B cell (primary cell): ENCODE results near the gene BABAM2. TPM values are rescaled to one million over a fixed set of nuclear protein-coding genes. Genes with fewer than 3 reads are reported as not detected.

Source experiments
- ATAC-seq: fragments of 200-7000 bp; cut with Tn5 transposase; one replicate; pipeline ENCODE4 v1.10.0; 2021; ENCODE audit warnings: low read depth, mild to moderate bottlenecking, moderate number of reproducible peaks, moderate library complexity
- CTCF ChIA-PET: fragments of 350-600 bp; sonication (Branson Sonifier 250); formaldehyde crosslinking; loops from one replicate; lab custom pipeline; 2021; ENCODE audit warnings: antibody characterized with exemption, inconsistent platforms; lab: Charles Lee
- POLR2A ChIA-PET: fragments of 350-600 bp; sonication (Branson Sonifier 250); formaldehyde crosslinking; loops from one replicate; lab custom pipeline; 2021; ENCODE audit warnings: antibody characterized with exemption; lab: Charles Lee
- DNase-seq: peaks from one replicate; pipeline ENCODE4 v3.0.0; 2013
- H2AFZ ChIP-seq: 2 replicates; pipeline ENCODE4 v1.6.1; 2012; ENCODE audit warnings: mild to moderate bottlenecking, low read depth, low read length; ENCODE audit not compliant: insufficient read depth, poor library complexity, severe bottlenecking
- H3K27ac ChIP-seq, 2 donors: 1 replicate in 1 of 2; 2 replicates in 1 of 2; pipeline ENCODE4 v1.5.1; 2012 to 2013; ENCODE audit warnings: low read length in 2 of 2, mild to moderate bottlenecking in 2 of 2, moderate library complexity in 1 of 2
- H3K27me3 ChIP-seq, 4 experiments: fragments of 200-600 bp in 1 of 4; sonication (generic) in 1 of 4; replicated peaks in 1 of 4; 1 replicate in 2 of 4; 2 replicates in 2 of 4; pipeline versions ENCODE4 v1.6.1 to v1.7.0; 2013 to 2016; ENCODE audit warnings: low read length in 3 of 4, mild to moderate bottlenecking in 2 of 4, mixed read lengths in 1 of 4, moderate library complexity in 1 of 4; ENCODE audit not compliant: insufficient read depth in 4 of 4, control insufficient read depth in 3 of 4; ENCODE audit errors: control extremely low read depth in 1 of 4
- H3K36me3 ChIP-seq, 2 experiments: replicated peaks in 1 of 2; 1 replicate in 1 of 2; 2 replicates in 1 of 2; pipeline versions ENCODE4 v1.6.1 to v1.7.1; 2013; ENCODE audit warnings: low read length in 1 of 2; ENCODE audit not compliant: insufficient read depth in 2 of 2, control insufficient read depth in 1 of 2; ENCODE audit errors: control extremely low read depth in 1 of 2, extremely low read depth in 1 of 2
- H3K4me1 ChIP-seq, 2 donors: fragments of 200-600 bp in 1 of 2; sonication (generic) in 1 of 2; 1 replicate in 1 of 2; 2 replicates in 1 of 2; pipeline versions ENCODE4 v1.5.1 to v1.6.1; 2013 to 2017; ENCODE audit warnings: low read length in 2 of 2; ENCODE audit not compliant: control insufficient read depth in 2 of 2, insufficient read depth in 2 of 2
- H3K4me2 ChIP-seq: replicated peaks from 2 replicates; pipeline ENCODE3; 2012; ENCODE audit warnings: mild to moderate bottlenecking, low read depth, low read length; ENCODE audit not compliant: poor library complexity, severe bottlenecking
- H3K4me3 ChIP-seq, 5 experiments: fragments of 200-600 bp in 1 of 5; sonication (generic) in 1 of 5; 1 replicate in 3 of 5; 2 replicates in 2 of 5; pipeline versions ENCODE4 v1.5.1 to v1.7.0; 2011 to 2016; ENCODE audit warnings: low read length in 4 of 5, mild to moderate bottlenecking in 4 of 5, low read depth in 2 of 5, control low read depth in 1 of 5, moderate library complexity in 1 of 5; ENCODE audit not compliant: insufficient read depth in 1 of 5; ENCODE audit errors: control extremely low read depth in 1 of 5, extremely low read depth in 1 of 5
- H3K79me2 ChIP-seq: fragments of 200-600 bp; sonication (generic); one replicate; pipeline ENCODE4 v1.6.0; 2016; ENCODE audit warnings: low read length; ENCODE audit not compliant: control insufficient read depth, insufficient read depth
- H3K9ac ChIP-seq: fragments of 200-600 bp; sonication (generic); 2 replicates; pipeline ENCODE4 v1.6.1; 2017; ENCODE audit warnings: mild to moderate bottlenecking, low read length, moderate library complexity
- H3K9me3 ChIP-seq, 3 donors: one replicate each; pipeline versions ENCODE4 v1.6.1 to v1.7.1; 2013; ENCODE audit warnings: low read length in 2 of 3; ENCODE audit not compliant: control insufficient read depth in 2 of 3, insufficient read depth in 1 of 3; ENCODE audit errors: control extremely low read depth in 1 of 3
- H4K20me1 ChIP-seq: 2 replicates; pipeline ENCODE4 v1.6.0; 2012; ENCODE audit warnings: mild to moderate bottlenecking, low read length; ENCODE audit not compliant: insufficient read depth, control insufficient read depth, poor library complexity, severe bottlenecking
- H3K27ac Mint-ChIP-seq: one replicate; pipeline ENCODE4 v1.8.0; 2021; ENCODE audit warnings: mixed read lengths
- H3K27me3 Mint-ChIP-seq: one replicate; pipeline ENCODE4 v1.8.0; 2021; ENCODE audit warnings: mixed read lengths
- H3K4me1 Mint-ChIP-seq: one replicate; pipeline ENCODE4 v1.8.0; 2021; ENCODE audit warnings: mixed read lengths
- H3K4me3 Mint-ChIP-seq: one replicate; pipeline ENCODE4 v1.8.0; 2021; ENCODE audit warnings: mixed read lengths
- H3K9me3 Mint-ChIP-seq: one replicate; pipeline ENCODE4 v1.8.0; 2022; ENCODE audit warnings: mixed read lengths; ENCODE audit not compliant: insufficient read depth
- CTCF ChIP-seq: fragments of 200-600 bp; IDR thresholded peaks from one replicate; pipeline ENCODE4 v1.8.0; 2022; ENCODE audit warnings: antibody characterized with exemption, mild to moderate bottlenecking
- EZH2 ChIP-seq: IDR thresholded peaks from 2 replicates; pipeline ENCODE4 v1.6.1; 2012; ENCODE audit warnings: borderline replicate concordance, low read depth, mild to moderate bottlenecking, moderate library complexity, low read length; ENCODE audit not compliant: insufficient read depth, poor library complexity, severe bottlenecking
- WGBS: methylation state at CpG from one replicate; pipeline ENCODE4 v1.1.5; 2013; ENCODE audit warnings: missing lambda C conversion rate; ENCODE audit not compliant: insufficient coverage; 5-methylcytosine and 5-hydroxymethylcytosine counted together
- intact Hi-C: fragments of 100-400 bp; cut with micrococcal nuclease; formaldehyde crosslinking; loops from one replicate; pipeline ENCODE4 v1.10.0; 2022
- polyA plus RNA-seq: library from polyadenylated mRNA; depleted of rRNA; stranded (reverse); fragments of >200 nt; gene quantifications from 2 replicates; pipeline ENCODE4 v1.2.3, GENCODE V29; 2012
- total RNA-seq, 2 donors: library from RNA; stranded (reverse); fragments of 120-200 nt in 1 of 2; gene quantifications; 1 replicate in 1 of 2; 2 replicates in 1 of 2; pipeline versions ENCODE4 v1.2.3 to v1.2.4, GENCODE V29; 2013 to 2022

Gene BABAM2
- total and polyA plus RNA-seq, 2 donors (not counting 1 experiment from before 2014, with no cell fraction given), result 22.3 to 69.6 TPM

GRCh38 chr2:28276807-28277206 is 386.3 kb downstream of the BABAM2 start:
- no peaks in the 10 kb centered on the region for H4K20me1 ChIP-seq
- no peak for TF ChIP-seq CTCF
- TF ChIP-seq EZH2, result no peak
- no peaks in the 10 kb centered on the region for H3K27me3 Mint-ChIP-seq
- no peak overlapping the region for H3K4me3 ChIP-seq
- H3K27ac ChIP-seq, result no peak overlapping the region
- no peaks in the 10 kb centered on the region for H3K4me1 ChIP-seq
- DNase-seq (no peak), ATAC-seq (no peak)
- ChIA-PET CTCF (no interaction called here), POLR2A (no interaction called here)
- no peaks in the 10 kb centered on the region for H3K9me3 ChIP-seq
- no peak overlapping the region for H3K4me3 Mint-ChIP-seq
- H3K27me3 ChIP-seq, result no peaks in the 10 kb centered on the region
- H3K4me2 ChIP-seq, result no peak overlapping the region
- no peaks in the 10 kb centered on the region for H3K79me2 ChIP-seq
- no peak overlapping the region for H2AFZ ChIP-seq
- no peaks in the 10 kb centered on the region for H3K9me3 Mint-ChIP-seq
- WGBS, result 97% methylated on average over 8 of the region's 9 CpGs
- H3K9ac ChIP-seq, result no peak overlapping the region
- intact Hi-C loops, result no loop called here
- no peak overlapping the region for H3K27ac Mint-ChIP-seq
- peaks cover 0 to 6% of the 10 kb centered on the region in 2 experiments for H3K36me3 ChIP-seq
- peaks cover 5% of the 10 kb centered on the region for H3K4me1 Mint-ChIP-seq

GRCh38 chr2:28277466-28277865 is 386.9 kb downstream of the BABAM2 start:
- Histone ChIP-seq H3K79me2 (no peaks in the 10 kb centered on the region), H3K4me3 (no peak overlapping the region), H4K20me1 (no peaks in the 10 kb centered on the region), H3K9me3 (no peaks in the 10 kb centered on the region), H2AFZ (no peak overlapping the region), H3K27ac (no peak overlapping the region), H3K4me1 (no peaks in the 10 kb centered on the region), H3K9ac (no peak overlapping the region), H3K4me2 (no peak overlapping the region), H3K36me3 (peaks cover 0 to 6% of the 10 kb centered on the region in 2 experiments), H3K27me3 (no peaks in the 10 kb centered on the region)
- no peaks in the 10 kb centered on the region for H3K9me3 Mint-ChIP-seq
- peaks cover 5% of the 10 kb centered on the region for H3K4me1 Mint-ChIP-seq
- no peak overlapping the region for H3K4me3 Mint-ChIP-seq
- H3K27ac Mint-ChIP-seq, result no peak overlapping the region
- no peak for TF ChIP-seq CTCF
- TF ChIP-seq EZH2, result no peak
- DNase-seq, result no peak
- ChIA-PET CTCF (no interaction called here), POLR2A (no interaction called here)
- no peak for ATAC-seq
- intact Hi-C loops, result no loop called here
- no peaks in the 10 kb centered on the region for H3K27me3 Mint-ChIP-seq
- WGBS, result 88% methylated on average over 3 of the region's 7 CpGs
